Jurkat, Clone E6-1 (cell line): ENCODE measurements around the gene GPR137B.

ENCODE experiments used
- DNase-seq: peaks from one replicate; pipeline ENCODE4 v3.0.0-alpha.2; 2011; ENCODE audit warnings: low read depth, low spot score
- H3K4me3 ChIP-seq: 2 replicates; pipeline ENCODE4 v1.5.1; 2011; ENCODE audit warnings: mild to moderate bottlenecking, low read length, control low read depth, moderate library complexity

GPR137B gene

DNA sequence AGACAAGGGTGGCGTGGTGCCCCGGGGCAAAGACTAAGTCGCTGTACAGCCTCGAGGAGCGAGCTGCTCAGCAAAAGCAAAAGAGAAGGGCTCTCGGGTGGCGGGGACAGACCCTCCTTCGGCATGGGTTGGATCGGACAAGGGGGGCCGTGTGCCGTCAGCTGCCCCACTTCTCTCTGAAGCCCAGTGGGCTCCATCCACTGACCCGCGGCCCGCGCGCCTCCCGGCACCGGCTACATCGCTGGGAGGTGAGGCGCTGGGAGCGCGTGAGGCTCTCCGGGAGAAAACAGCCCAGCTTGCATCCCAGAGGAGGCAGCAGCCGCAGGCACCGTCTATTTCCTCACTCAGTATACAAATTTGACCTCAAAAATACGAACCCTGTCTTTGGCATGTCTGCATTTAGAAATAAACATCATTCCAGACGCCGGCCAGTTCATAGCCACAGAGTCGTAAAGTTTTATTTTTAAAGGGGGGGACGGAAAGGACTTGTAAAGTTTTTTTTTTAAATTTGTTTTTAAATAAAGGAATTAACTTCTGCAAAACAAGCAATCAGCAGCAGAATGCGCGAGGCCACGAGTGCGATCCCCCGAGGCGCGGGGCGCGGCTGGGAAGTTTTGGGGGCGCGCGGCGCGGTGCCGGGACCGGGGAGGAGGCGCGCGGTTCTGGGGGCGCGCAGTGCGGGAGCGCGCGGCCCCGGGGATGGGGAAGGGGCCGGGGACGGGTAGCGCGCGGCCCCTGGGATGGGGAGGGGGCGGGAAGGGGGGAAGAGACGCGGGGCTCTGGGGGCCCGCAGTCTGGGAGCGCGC, 689 bp upstream of the GPR137B start:
- DNase-seq = peak; percentile 12
- H3K4me3 ChIP-seq = peak overlapping the region; percentile 80

- no peak for DNase-seq
- peak overlapping the region; percentile 80 for H3K4me3 ChIP-seq
Measured at GRCh38 chr1:236143104-236143948, 987 bp downstream of the GPR137B start.

- H3K4me3 ChIP-seq = no peak overlapping the region
- no peak for DNase-seq
Measured at GRCh38 chr1:236144033-236144432, 1.7 kb downstream of the GPR137B start.

GRCh38 chr1:236144446-236145150, 2.3 kb downstream of the GPR137B start:
- no peak for DNase-seq
- no peak overlapping the region for H3K4me3 ChIP-seq

DNA sequence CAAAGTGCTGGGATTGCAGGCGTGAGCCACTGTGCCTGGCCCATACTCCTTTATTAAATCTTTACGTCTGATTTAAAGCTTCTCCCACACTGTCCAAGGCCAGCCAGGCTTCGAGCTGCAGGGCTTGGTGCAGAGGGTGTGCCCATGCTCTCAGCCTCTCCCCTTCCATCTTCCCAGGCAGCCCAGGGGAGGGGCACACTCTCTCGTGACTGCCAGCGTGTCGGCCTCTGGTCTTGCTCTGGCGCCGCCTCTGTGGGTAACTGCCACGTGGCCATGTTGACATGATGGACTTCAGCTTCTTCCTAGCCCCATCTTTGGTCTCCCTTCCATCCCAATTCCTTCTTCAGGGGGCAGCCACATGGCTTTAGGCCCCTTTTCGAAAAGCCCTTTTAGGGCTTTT, 4.7 kb downstream of the GPR137B start:
- DNase-seq = no peak
- H3K4me3 ChIP-seq = no peak overlapping the region

DNA sequence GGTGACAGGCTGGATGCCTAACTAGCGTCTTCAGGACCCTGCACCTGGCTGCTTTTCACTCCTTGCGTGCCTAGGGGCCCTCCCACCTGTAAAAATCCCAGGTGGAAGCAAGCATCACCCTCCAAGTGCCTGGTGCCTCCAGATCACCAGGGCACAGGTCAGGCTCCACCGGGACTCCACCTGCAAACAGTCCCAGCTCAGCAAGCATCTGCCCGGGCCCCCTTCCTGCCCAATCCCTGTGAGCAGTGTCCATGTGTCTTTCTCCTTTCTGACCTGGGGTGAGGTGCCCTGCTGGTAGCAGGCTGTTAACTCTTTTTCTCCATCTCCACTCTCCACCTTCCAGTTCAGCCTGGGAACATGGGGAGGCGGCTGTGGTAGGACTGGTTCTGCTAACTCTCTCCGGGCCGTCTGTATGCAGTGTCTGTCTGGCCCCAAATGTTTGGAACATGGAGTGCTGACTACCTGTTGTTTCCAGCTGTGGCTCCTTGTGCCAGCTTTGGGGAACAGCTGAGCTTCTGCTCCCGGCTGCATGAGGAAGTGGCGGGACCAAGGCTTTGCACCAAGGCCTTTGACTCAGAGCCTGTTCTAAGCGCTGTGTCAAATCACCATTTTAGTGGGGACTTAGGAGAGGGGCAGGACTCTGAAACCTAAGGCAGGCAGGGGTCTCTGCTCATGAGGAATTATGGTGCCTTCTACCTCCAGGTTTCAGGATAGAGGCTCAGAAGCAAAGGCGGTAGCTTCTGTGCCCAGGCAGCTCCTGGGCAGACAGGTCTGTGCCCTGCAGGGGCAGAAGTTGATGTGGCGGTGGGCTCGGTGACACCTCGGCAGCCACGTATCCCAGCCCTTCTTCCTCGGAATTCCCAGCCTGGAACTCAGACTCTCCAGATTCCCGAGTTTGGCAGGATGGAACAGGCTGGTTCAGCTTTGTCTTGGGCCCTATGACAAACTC, 5.5 kb downstream of the GPR137B start:
- DNase-seq = no peak
- no peak overlapping the region for H3K4me3 ChIP-seq

GRCh38 chr1:236148470-236148845, 6.1 kb downstream of the GPR137B start:
- DNase-seq = no peak
- H3K4me3 ChIP-seq = no peak overlapping the region

GRCh38 chr1:236149003-236149595, 6.8 kb downstream of the GPR137B start:
- H3K4me3 ChIP-seq = no peak overlapping the region
- DNase-seq = no peak

- DNase-seq = no peak
- H3K4me3 ChIP-seq = no peak overlapping the region
Measured at GRCh38 chr1:236149696-236150228, 7.4 kb downstream of the GPR137B start.

DNA sequence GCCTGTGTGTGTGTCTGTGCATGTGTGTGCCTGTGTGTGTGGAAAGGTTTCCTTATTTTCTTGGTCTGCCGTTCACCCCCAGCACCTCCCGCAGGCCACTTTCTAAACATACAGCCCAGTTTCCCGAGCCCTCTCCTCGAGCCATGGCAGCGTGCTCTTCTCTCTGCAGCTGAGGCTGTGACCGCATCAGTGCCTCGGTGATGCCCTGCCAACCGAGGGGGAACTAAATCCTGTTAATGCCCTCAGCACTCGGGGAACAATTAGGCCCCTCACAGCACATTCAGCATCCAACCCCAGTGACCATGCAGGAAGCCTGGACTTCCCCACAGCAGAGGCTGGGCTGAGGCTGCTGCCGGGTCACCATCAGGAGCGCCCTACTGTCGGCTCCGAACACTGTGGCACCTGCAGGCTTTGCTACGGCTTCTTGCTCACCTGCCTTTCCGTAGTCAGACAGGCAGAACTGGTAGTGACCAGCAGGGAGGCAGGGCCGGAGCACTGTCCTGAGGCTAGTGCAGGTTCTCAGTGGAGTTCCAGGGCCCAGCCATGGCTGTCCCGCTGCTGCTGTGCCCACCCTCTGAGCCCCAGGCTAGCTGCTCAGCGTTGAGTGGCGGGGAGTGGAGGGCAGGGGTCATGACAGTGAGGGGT, 8.1 kb downstream of the GPR137B start:
- H3K4me3 ChIP-seq = no peak overlapping the region
- DNase-seq = no peak

DNA sequence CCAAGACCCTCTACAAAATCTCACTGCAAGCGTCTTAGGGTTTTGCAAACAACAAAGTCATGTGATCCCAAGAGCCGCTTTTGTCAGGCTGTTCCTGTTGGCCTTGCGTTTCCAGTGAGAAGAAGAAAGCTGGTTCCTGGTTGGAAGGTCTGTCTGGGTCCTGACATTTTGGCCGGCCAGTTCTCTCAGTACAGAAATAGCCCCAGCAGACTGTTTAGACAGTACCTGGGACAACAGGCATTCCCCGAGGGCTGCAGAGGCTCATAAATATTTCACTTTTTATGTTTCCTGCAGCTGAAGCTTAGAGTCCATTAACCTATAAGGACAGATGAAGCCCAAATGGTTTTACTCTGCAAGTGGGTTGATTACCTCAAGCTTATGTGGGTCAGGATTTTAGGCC, 8.6 kb downstream of the GPR137B start:
- DNase-seq = no peak
- no peak overlapping the region for H3K4me3 ChIP-seq

DNA sequence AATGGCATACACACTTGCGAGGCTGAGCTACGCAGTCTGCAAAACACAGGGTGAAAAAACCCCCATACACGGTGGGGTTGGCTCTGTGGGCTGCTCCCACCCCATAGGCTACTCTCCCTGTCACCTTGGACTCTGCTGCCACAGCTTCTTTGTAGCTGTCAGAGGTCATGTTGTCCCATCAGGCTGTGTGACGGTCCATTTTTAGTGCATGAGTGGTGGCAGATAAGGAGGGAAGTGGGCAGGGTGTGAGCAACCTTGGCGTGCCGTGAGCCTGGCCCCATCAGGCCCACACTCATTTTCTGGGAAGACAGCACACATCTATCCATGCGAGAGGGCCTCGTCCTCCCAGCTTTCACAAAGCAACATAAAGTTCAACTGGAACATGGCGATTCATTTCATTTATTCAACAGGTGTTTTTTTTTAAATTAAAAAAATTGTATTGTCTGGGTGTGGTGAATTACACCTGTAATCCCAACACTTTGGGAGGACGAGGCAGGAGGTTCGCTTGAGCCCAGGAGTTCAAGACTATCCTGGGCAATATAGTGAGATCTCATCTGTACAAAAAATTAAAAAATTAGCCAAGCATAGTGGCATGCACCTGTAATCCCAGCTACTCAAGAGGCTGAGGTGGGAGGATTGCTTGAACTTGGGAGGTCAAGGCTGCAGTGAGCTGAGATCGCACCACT, 9.5 kb downstream of the GPR137B start:
- no peak overlapping the region for H3K4me3 ChIP-seq
- DNase-seq = no peak

- no peak for DNase-seq
- no peak overlapping the region for H3K4me3 ChIP-seq
Measured at GRCh38 chr1:236154126-236154525, 11.8 kb downstream of the GPR137B start.

DNA sequence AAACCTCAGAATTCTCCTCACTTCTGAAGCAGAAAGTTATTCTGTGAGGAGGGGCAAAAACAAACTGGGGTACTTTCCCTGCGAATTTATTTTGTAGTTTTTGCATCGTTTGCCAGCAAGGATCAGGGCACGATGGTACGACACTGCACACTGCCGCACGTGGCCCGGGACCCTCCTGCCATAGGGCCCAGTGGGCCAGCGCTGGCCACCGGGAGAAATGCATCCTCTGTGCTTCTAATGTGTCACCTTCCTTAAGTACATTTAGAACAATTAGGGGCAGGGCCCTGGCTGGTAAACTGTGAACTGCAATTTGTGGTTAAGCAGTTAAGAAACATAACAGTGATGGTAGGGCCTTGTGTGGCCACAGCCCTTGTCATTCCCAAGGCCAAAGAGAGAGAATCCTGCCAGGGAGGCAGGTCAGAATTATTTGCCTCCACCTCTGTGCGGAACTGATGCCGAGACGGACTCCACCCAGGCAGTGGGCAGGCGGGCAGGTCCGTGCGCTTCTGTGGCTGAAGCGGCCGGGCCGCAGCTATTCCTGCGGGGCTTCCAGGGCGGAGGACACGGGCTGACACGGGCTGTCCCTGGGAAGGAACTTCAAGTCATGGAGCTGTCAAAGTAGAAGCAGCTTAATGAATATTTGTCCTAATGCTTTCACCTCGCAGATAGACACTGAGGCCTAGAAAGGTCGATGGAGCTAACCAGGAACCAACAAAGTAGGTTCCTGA, 12.5 kb downstream of the GPR137B start:
- no peak overlapping the region for H3K4me3 ChIP-seq
- DNase-seq = no peak

DNA sequence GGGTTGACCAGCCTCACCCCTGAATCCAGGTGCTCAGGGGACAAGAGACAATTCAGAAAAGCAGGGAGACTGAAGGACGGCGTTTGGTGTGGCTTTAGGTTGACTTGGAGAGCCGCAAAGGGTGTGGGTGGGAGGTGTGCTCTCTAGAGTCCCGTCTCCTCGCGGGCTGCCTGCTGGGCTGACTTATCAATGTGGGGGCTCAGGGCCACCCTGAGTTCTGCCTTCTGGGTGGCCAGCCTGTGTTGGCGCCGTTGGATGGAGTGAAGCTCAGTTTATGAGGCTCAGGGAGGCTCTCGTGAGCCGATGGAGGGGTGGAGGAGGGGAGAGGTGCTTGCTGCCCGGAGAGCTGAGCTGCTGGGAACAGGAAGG, 13.0 kb downstream of the GPR137B start:
- DNase-seq = no peak
- no peak overlapping the region for H3K4me3 ChIP-seq

DNA sequence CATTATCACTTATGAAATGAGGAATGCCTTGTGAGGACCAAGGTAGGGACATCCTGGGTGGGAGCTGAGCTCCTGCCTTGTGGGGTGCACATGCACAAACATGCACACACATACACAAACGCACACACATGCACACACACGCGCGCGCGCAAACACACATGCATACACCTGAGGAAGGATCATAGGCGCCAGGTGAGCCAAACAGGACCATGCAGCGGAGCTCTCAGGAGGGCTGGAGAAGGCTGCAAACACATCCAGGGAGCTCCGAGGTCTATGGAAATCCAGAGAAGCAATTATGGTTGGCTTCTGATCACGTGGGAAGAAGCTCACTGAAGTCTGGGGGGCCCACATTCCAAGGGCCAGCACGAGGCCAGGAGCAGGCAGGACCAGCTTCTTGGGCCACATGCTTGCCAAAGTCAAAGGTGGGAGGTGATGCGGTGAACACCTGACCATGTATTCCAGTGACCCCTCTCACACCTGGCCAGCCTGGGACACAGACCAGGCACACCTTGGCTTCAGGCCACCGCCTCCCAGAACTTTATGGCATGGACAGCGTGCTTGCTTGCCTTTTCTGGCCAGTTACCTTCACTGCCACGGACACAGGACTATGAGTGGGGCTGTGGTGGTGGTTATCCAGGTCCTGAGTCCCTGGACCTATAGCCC, 13.6 kb downstream of the GPR137B start:
- H3K4me3 ChIP-seq = no peak overlapping the region
- DNase-seq = no peak
